ENCODE results near the gene CHIA. TPM values are rescaled to one million over a fixed set of nuclear protein-coding genes. Genes with fewer than 3 reads are reported as not detected.

CHIA gene
- total and polyA plus RNA-seq, 2 of the 13 experiments (the other 11 are each of a cell fraction or from before 2014, with no cell fraction given) = not detected

DNA sequence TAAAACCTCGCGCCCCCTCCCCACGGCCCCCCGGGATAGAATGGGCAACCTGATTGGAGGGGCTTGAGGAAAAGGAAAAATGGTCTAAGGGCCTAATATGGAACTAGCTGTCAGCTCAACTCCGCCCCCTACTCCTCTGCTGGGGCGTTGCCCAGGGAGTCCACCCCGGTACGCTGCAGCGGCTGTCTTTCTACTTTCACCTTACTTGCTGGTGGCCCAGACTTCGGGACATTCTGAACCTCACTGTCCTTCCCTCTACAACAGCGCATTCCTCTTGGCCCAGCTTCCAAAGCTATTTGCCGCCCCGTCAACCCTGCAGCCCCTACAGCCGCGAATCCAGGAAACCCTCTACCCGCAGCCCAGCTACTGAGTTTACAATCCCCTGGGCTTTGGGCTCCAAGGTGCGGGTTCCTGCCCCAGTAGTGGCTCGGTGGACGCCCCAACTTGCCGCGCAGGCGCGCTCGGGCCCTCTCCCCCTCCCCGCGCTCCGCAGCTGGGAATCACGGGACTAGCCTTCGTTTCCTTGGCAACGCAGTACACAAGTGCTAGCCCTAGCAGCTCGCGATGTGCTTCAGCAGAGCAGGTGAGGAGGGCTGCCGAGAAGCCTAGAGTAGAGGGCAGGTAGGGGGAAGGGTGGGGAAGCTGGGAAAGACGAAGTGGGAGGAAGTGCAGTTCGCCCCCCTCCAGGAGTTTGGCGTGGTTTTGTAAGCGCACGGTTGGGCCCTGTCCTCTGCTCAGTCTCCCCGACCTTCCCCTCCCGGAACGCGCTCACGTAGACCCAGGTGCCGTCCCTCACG, 55.6 kb downstream of the CHIA start (continued):
- peak; percentile 37; the same call in 1 of the 2 replicates for TF ChIP-seq ARID4A (CRISPR knock-in tag; IDR thresholded peaks at IDR 0.05; ENCODE audit: borderline replicate concordance)
- TF ChIP-seq, protein P1, sequence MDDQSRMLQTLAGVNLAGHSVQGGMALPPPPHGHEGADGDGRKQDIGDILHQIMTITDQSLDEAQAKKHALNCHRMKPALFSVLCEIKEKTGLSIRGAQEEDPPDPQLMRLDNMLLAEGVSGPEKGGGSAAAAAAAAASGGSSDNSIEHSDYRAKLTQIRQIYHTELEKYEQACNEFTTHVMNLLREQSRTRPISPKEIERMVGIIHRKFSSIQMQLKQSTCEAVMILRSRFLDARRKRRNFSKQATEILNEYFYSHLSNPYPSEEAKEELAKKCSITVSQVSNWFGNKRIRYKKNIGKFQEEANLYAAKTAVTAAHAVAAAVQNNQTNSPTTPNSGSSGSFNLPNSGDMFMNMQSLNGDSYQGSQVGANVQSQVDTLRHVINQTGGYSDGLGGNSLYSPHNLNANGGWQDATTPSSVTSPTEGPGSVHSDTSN (CRISPR knock-in tag; IDR thresholded peaks at IDR 0.05; ENCODE audit: borderline replicate concordance) = no peak
- no peak for TF ChIP-seq ZNF224 (CRISPR knock-in tag; IDR thresholded peaks at IDR 0.05)
- no peak for TF ChIP-seq ZNF362 (CRISPR knock-in tag; IDR thresholded peaks at IDR 0.05; ENCODE audit: borderline replicate concordance)
- TF ChIP-seq SIN3B (IDR thresholded peaks at IDR 0.05; ENCODE audit: low read length) = no peak
- TF ChIP-seq HIVEP1 (CRISPR knock-in tag; IDR thresholded peaks at IDR 0.05) = peak; percentile 73; the same call in 1 of the 2 replicates
- TF ChIP-seq, protein P2, sequence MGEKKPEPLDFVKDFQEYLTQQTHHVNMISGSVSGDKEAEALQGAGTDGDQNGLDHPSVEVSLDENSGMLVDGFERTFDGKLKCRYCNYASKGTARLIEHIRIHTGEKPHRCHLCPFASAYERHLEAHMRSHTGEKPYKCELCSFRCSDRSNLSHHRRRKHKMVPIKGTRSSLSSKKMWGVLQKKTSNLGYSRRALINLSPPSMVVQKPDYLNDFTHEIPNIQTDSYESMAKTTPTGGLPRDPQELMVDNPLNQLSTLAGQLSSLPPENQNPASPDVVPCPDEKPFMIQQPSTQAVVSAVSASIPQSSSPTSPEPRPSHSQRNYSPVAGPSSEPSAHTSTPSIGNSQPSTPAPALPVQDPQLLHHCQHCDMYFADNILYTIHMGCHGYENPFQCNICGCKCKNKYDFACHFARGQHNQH (CRISPR knock-in tag; IDR thresholded peaks at IDR 0.05) = no peak; the same call in 1 of the 2 replicates
- no peak for TF ChIP-seq ZNF317 (CRISPR knock-in tag; IDR thresholded peaks at IDR 0.05)
- TF ChIP-seq, protein P3, sequence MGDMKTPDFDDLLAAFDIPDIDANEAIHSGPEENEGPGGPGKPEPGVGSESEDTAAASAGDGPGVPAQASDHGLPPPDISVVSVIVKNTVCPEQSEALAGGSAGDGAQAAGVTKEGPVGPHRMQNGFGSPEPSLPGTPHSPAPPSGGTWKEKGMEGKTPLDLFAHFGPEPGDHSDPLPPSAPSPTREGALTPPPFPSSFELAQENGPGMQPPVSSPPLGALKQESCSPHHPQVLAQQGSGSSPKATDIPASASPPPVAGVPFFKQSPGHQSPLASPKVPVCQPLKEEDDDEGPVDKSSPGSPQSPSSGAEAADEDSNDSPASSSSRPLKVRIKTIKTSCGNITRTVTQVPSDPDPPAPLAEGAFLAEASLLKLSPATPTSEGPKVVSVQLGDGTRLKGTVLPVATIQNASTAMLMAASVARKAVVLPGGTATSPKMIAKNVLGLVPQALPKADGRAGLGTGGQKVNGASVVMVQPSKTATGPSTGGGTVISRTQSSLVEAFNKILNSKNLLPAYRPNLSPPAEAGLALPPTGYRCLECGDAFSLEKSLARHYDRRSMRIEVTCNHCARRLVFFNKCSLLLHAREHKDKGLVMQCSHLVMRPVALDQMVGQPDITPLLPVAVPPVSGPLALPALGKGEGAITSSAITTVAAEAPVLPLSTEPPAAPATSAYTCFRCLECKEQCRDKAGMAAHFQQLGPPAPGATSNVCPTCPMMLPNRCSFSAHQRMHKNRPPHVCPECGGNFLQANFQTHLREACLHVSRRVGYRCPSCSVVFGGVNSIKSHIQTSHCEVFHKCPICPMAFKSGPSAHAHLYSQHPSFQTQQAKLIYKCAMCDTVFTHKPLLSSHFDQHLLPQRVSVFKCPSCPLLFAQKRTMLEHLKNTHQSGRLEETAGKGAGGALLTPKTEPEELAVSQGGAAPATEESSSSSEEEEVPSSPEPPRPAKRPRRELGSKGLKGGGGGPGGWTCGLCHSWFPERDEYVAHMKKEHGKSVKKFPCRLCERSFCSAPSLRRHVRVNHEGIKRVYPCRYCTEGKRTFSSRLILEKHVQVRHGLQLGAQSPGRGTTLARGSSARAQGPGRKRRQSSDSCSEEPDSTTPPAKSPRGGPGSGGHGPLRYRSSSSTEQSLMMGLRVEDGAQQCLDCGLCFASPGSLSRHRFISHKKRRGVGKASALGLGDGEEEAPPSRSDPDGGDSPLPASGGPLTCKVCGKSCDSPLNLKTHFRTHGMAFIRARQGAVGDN (CRISPR knock-in tag; IDR thresholded peaks at IDR 0.05) = peak; percentile 68
- TF ChIP-seq THAP9 (CRISPR knock-in tag; IDR thresholded peaks at IDR 0.05; ENCODE audit: borderline replicate concordance) = peak; percentile 77; the same call in 1 of the 2 replicates
- no peak for TF ChIP-seq ATM (IDR thresholded peaks at IDR 0.05; ENCODE audit: borderline replicate concordance)
- peak; percentile 76; the same call in 1 of the 2 replicates for TF ChIP-seq SAP130 (CRISPR knock-in tag; IDR thresholded peaks at IDR 0.05; ENCODE audit: low read depth)

Measured in HepG2 (cell line).